Epithelial cell of proximal tubule (primary cell): ENCODE data around the gene DYNC1I1. TPM values are rescaled to one million over a fixed set of nuclear protein-coding genes. Genes with fewer than 3 reads are reported as not detected.

Source experiments
- DNase-seq: peaks from one replicate; pipeline ENCODE4 v3.0.0-alpha.2; 2011; ENCODE audit warnings: low read depth
- H3K4me3 ChIP-seq: 2 replicates; pipeline ENCODE4 v1.5.1; 2011; ENCODE audit warnings: low read depth, mild to moderate bottlenecking, low read length
- CTCF ChIP-seq: conservative IDR thresholded peaks from 2 replicates; pipeline ENCODE4 v1.5.1; 2012; ENCODE audit warnings: low read depth, mild to moderate bottlenecking, low read length
- total RNA-seq: library from RNA; depleted of rRNA; stranded (reverse); fragments of >200 nt; gene quantifications from 2 replicates; pipeline ENCODE4 v1.2.3, GENCODE V29; 2015

The DYNC1I1 gene
- total RNA-seq, 1 donor from 2014 or later: 0.06 TPM

- DNase-seq: no peak
- no peak overlapping the region for H3K4me3 ChIP-seq
- no peak for TF ChIP-seq CTCF
Observed at GRCh38 chr7:95950698-95951097, 178.3 kb downstream of the DYNC1I1 start.

GRCh38 chr7:95951531-95951930 is 179.2 kb downstream of the DYNC1I1 start:
- H3K4me3 ChIP-seq: no peak overlapping the region
- DNase-seq: no peak
- TF ChIP-seq CTCF: no peak

- no peak for TF ChIP-seq CTCF
- H3K4me3 ChIP-seq: no peak overlapping the region
- DNase-seq: no peak
Observed at GRCh38 chr7:95951997-95952795, 179.8 kb downstream of the DYNC1I1 start.

GRCh38 chr7:95952851-95953250 is 180.5 kb downstream of the DYNC1I1 start:
- no peak for TF ChIP-seq CTCF
- no peak overlapping the region for H3K4me3 ChIP-seq
- no peak for DNase-seq

GRCh38 chr7:95955748-95956147 is 183.4 kb downstream of the DYNC1I1 start:
- DNase-seq: no peak
- H3K4me3 ChIP-seq: no peak overlapping the region
- TF ChIP-seq CTCF: no peak

GRCh38 chr7:95957510-95957909 is 185.2 kb downstream of the DYNC1I1 start:
- no peak for DNase-seq
- TF ChIP-seq CTCF: no peak
- H3K4me3 ChIP-seq: no peak overlapping the region

GRCh38 chr7:95960706-95961244 is 188.4 kb downstream of the DYNC1I1 start:
- TF ChIP-seq CTCF: no peak
- no peak for DNase-seq
- no peak overlapping the region for H3K4me3 ChIP-seq
